Activated CD8-positive, alpha-beta memory T cell treated with anti-CD3 and anti-CD28 coated beads, Interleukin-2, amount 50 U/mL, for 24 hours (primary cell): ENCODE data around the gene SEMA3A.

Source experiments
- DNase-seq: peaks from one replicate; pipeline ENCODE4 v3.0.0-alpha.2; 2020; ENCODE audit errors: extremely low read depth

SEMA3A gene

DNA sequence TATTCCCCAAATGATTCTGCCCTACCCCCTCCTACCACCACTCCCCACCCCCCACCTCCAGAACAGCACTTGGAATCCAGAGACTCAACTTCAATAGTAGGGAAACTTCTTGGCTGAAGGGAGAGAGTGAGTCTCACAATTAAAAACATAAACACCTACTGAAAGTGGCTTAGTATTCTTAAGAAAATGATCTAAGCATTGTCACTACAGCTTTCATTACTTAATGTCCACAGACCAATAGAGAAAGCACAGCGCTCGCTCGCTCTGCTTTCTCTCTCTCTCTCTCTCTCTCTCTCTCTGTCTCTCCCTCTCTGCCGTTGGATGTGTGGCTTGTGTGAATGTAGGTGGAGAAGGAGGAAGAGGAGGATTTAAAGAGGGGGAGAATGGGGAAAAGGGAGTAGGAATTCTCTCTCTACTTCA, 1.5 kb upstream of the SEMA3A start:
- DNase-seq: no peak

- DNase-seq: no peak
Measured at GRCh38 chr7:84195295-84196060, 889 bp upstream of the SEMA3A start.

- DNase-seq: no peak
Measured at GRCh38 chr7:84193747-84194146, 842 bp downstream of the SEMA3A start.

- no peak for DNase-seq
Measured at GRCh38 chr7:84191842-84192241, 2.7 kb downstream of the SEMA3A start.

GRCh38 chr7:84191261-84191660, 3.3 kb downstream of the SEMA3A start:
- no peak for DNase-seq

GRCh38 chr7:84190016-84190705, 4.4 kb downstream of the SEMA3A start:
- DNase-seq: no peak

DNA sequence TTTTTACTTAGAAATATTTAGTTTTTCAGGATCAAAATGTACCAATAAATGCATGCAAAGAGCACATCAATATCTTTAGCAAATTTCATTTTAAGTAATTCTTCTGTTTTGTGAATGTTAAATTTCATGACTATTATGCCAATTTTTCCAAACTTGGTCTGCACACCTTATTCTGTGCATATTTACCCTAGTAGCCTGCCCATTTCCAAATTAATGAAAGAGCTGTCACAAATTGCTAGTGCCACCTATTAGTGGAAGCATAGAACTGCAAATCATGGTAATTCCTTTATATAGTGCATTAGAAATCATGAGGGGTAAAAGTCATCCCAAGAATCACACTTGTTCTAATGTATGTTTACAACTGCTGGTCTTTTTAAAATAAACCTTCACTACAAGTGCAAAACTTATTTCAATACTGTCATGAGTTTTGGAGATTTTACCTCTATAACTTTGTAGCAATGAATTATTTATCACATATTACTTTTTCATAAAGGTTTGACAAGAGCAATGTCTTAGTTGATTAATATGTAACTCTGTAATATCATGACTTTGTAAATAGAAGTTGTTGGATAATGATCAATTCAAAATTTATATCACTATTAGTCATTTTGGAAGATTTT, 5.7 kb downstream of the SEMA3A start:
- no peak for DNase-seq

DNA sequence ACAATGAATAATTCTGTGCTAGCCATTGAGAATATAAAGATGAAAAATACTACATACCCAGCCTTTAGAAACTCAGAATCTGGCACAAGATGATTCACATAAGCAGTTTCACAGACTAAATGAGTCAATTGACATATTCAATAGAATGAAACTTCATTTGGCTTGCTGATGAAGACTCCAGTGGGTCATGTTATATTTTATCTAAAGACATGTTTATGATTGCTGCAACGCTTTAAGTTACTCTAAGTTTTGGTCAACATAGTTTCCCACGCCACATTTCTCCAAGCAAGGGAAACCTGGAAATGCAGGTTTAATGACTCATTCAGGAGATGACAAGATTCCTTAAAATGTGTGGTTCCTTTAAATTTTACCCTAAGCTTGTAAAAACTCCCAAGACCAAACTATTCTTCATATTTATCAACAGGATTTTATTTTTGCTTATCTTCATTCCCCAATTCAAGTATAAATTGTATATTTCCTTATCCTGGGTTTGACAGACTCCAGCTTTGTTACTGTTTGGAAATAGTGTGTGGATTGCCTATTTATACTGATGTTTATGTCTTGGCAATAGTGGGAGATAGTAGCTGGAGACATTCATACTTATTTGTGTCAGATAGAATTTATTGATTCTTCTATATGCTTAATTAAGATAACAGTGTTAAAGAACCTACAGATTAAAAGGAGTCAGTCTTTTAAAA, 6.6 kb downstream of the SEMA3A start:
- no peak for DNase-seq

GRCh38 chr7:84187087-84187805, 7.3 kb downstream of the SEMA3A start:
- DNase-seq: no peak

GRCh38 chr7:84183741-84184140, 10.8 kb downstream of the SEMA3A start:
- DNase-seq: no peak

DNA sequence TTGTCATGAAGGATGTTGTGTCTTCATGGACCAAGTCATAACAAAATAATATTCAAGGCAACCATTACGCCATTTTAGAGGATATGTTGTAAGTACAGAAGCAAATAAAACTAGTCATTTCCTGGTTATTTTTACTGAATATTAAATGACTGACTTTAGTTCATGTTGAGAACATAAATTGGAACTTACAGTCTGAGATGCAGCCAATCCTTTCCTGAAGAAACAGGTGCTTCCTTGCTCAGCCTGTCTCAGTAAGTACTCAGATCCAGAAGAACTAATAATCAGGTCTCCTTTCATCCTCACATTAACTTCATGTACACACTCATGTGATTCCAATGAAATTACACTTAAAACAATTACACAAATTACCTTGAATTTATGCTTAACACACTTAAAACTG, 12.3 kb downstream of the SEMA3A start:
- DNase-seq: no peak

GRCh38 chr7:84181628-84182027, 13.0 kb downstream of the SEMA3A start:
- no peak for DNase-seq

- DNase-seq: no peak
Measured at GRCh38 chr7:84177758-84178412, 16.7 kb downstream of the SEMA3A start.

DNA sequence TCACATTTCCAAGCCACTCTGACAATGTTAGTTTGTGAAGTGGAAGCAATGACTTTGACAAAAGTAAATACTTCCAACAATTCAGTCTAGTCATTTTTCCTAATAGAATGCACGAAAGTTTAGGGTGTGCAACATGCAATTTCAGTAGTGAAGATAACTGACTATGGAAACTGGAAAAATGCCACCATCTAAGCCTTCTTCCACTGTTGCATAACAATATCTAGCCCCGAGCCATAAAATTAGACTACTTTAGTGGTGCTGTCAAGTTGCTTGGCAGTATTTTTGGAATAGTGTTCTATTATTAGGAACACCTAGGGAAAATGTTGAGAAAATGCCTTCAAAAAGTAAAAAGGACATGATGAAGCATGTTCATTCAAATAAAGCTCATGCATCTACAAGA, 17.9 kb downstream of the SEMA3A start:
- no peak for DNase-seq

DNA sequence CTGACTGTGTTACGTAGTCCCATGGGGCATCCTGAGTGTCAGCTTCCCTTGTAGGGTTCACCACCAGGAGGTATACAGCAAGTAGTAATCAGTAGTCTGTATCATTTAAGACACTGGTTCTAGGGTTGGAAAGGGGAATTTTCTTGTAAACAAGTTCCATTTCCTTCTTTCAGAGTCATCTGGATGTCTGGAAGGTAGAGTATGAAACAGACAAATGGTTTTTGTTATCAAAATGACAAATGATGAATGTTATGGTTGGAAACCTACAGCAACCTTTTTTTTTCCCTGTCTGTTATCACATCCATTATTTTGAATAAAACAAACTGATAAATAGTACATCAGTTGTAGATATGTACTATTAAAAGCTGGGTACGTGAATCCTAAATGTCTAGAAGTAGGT, 19.1 kb downstream of the SEMA3A start:
- no peak for DNase-seq

DNA sequence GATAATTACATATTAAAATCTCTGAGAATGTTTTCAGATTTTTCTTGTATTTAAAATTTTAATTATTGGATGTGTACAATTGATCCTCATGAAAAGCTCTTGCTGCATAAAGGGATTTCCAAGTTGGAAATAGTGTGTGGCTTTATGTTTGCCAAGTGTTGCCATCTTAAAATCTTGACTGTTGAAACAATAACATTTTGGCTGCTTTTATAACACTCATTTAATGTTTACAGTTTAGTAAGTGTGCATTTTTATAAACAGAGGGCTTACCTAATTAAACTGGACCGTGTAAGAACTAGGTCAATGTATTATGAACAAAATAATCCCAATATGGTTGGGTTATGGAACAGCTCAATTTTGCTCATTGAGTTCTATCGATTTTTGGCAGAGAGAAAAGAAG, 23.9 kb downstream of the SEMA3A start:
- no peak for DNase-seq

GRCh38 chr7:84162584-84162983, 32.0 kb downstream of the SEMA3A start:
- no peak for DNase-seq

DNA sequence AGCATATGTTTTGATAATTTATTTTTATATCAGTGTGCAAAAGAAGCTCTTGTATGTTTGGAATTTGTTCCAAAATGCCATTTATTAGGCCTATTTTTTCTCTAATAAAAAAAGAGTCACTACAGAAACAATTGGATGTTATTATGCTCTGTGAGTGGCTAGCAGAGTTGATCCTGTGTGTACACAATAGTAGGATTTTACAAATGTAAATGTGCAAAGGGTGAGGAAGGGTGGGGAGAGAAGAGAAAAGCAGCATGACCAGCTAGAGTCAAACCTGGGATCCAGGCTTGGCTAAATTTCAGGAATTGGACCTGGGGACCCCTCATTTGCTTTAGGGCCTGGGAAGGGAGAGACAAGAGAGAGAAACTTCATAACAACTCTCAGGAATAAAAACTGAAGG, 32.5 kb downstream of the SEMA3A start:
- DNase-seq: no peak

DNA sequence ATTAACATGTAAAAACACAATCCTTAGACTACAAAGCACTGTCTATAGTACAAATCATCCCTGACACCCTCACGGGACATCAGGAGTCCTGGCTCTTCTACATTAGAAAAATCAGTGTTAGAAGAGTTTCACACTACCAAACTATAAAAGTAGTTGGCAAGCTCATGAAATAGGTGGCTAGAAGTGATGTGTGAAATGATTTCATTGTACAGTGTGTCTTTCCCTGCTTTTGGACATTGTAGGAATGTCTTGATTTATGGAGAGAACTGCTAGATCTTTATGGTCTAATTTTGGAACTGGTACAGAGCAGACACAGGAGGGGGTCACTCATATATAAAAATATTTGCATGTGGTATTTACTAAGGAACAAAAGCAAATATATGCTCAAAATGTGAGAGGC, 33.2 kb downstream of the SEMA3A start:
- no peak for DNase-seq

DNA sequence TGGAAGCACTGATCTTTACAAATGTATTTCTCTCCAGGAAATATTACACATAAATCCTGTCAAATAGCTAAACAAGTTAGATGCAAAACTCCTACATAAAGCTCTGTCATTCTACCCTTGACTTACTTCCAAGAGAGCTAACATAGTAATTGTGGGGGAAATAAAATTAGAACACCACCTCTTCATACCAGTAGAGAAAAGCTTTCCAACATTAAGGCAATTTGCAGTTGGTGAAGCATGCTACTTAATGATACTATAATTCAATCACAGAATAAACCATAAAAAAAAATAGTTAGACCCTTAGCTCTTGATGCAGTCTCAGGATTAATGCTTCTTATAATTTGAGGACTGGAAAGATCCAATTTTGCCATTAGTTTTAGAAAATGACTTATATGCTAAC, 35.2 kb downstream of the SEMA3A start:
- DNase-seq: no peak

- DNase-seq: no peak
Measured at GRCh38 chr7:84157171-84157570, 37.4 kb downstream of the SEMA3A start.
